Neuron (in vitro differentiated cells): ENCODE measurements around the gene GPD1.
A peak's percentile ranks its signal among the peaks of the same experiment; 100 is the strongest.
"Not testable (repeated sequence)": the region's sequence is repeated elsewhere in the genome, so short reads cannot be mapped to it uniquely, and the experiment has no call there.

Experiments used
- H2AFZ ChIP-seq: one replicate; pipeline ENCODE4 v1.6.1; 2013; ENCODE audit warnings: low read depth, mild to moderate bottlenecking, inconsistent platforms, low read length, moderate library complexity
- H3K27me3 ChIP-seq: one replicate; pipeline ENCODE4 v1.6.1; 2013; ENCODE audit warnings: low read length; ENCODE audit not compliant: insufficient read depth
- H3K36me3 ChIP-seq: one replicate; pipeline ENCODE4 v1.6.1; 2013; ENCODE audit warnings: low read length; ENCODE audit not compliant: insufficient read depth
- H3K4me1 ChIP-seq: one replicate; pipeline ENCODE4 v1.6.1; 2013; ENCODE audit warnings: low read length; ENCODE audit not compliant: insufficient read depth
- H3K4me3 ChIP-seq: 2 replicates; pipeline ENCODE4 v1.5.1; 2013; ENCODE audit warnings: mild to moderate bottlenecking, low read length, moderate library complexity
- H3K9me3 ChIP-seq: one replicate; pipeline ENCODE4 v1.6.1; 2013; ENCODE audit warnings: low read length

Gene GPD1

GRCh38 chr12:50079771-50080170 is 24.0 kb upstream of the GPD1 start:
- Histone ChIP-seq H3K4me1 (peaks cover 23% of the 10 kb centered on the region), H3K4me3 (no peak overlapping the region), H3K27me3 (no peaks in the 10 kb centered on the region), H3K36me3 (no peaks in the 10 kb centered on the region), H2AFZ (no peak overlapping the region), H3K9me3 (no peaks in the 10 kb centered on the region)

- no peaks in the 10 kb centered on the region for H3K9me3 ChIP-seq
- no peak overlapping the region for H3K4me3 ChIP-seq
- H3K27me3 ChIP-seq = no peaks in the 10 kb centered on the region
- peaks cover 5% of the 10 kb centered on the region for H3K36me3 ChIP-seq
- peaks cover 26% of the 10 kb centered on the region for H3K4me1 ChIP-seq
- H2AFZ ChIP-seq = no peak overlapping the region
These were observed 22.6 kb upstream of the GPD1 start for GRCh38 chr12:50081096-50081808.

- Histone ChIP-seq H3K4me1 (peaks cover 35% of the 10 kb centered on the region), H3K4me3 (no peak overlapping the region), H2AFZ (no peak overlapping the region), H3K9me3 (no peaks in the 10 kb centered on the region), H3K36me3 (peaks cover 18% of the 10 kb centered on the region), H3K27me3 (no peaks in the 10 kb centered on the region)
These were observed 21.2 kb upstream of the GPD1 start for GRCh38 chr12:50082644-50083043.

GRCh38 chr12:50083301-50083700 is 20.5 kb upstream of the GPD1 start:
- Histone ChIP-seq H3K4me1 (peaks cover 35% of the 10 kb centered on the region), H3K36me3 (peaks cover 24% of the 10 kb centered on the region), H3K4me3 (no peak overlapping the region), H3K27me3 (no peaks in the 10 kb centered on the region), H2AFZ (no peak overlapping the region), H3K9me3 (no peaks in the 10 kb centered on the region)

- H3K36me3 ChIP-seq = peaks cover 35% of the 10 kb centered on the region
- H2AFZ ChIP-seq = peak overlapping the region; percentile 64
- H3K27me3 ChIP-seq, H3K9me3 ChIP-seq: not testable (repeated sequence)
- H3K4me1 ChIP-seq = peaks cover 35% of the 10 kb centered on the region
- H3K4me3 ChIP-seq = peak overlapping the region; percentile 96
These were observed 19.4 kb upstream of the GPD1 start for GRCh38 chr12:50084409-50084774.

- Histone ChIP-seq H2AFZ (peak within 1 kb of the TSS; percentile 64), H3K4me3 (peak within 1 kb of the TSS; percentile 96), H3K4me1 (peaks cover 35% of the 10 kb centered on the region), H3K36me3 (peaks cover 41% of the 10 kb centered on the region), H3K9me3 (no peaks in the 10 kb centered on the region), H3K27me3 (no peaks in the 10 kb centered on the region)
These were observed 18.8 kb upstream of the GPD1 start, which contains the start of gene SMARCD1 for GRCh38 chr12:50084775-50085614. SMARCD1 (plus strand) TSS chr12:50085342; CDS start chr12:50085370, 28 bp downstream.

- Histone ChIP-seq H2AFZ (no peak overlapping the region), H3K27me3 (no peaks in the 10 kb centered on the region), H3K4me1 (peaks cover 35% of the 10 kb centered on the region), H3K36me3 (peaks cover 46% of the 10 kb centered on the region), H3K9me3 (no peaks in the 10 kb centered on the region), H3K4me3 (peak overlapping the region; percentile 96)
These were observed 18.2 kb upstream of the GPD1 start for GRCh38 chr12:50085615-50086072.

- H3K4me1 ChIP-seq = peaks cover 35% of the 10 kb centered on the region
- peaks cover 46% of the 10 kb centered on the region for H3K36me3 ChIP-seq
- H3K9me3 ChIP-seq = no peaks in the 10 kb centered on the region
- peak overlapping the region; percentile 96 for H3K4me3 ChIP-seq
- no peak overlapping the region for H2AFZ ChIP-seq
- no peaks in the 10 kb centered on the region for H3K27me3 ChIP-seq
These were observed 17.7 kb upstream of the GPD1 start for GRCh38 chr12:50086148-50086547.

GRCh38 chr12:50087151-50087550 is 16.7 kb upstream of the GPD1 start:
- Histone ChIP-seq H3K4me1 (peaks cover 30% of the 10 kb centered on the region), H3K27me3 (no peaks in the 10 kb centered on the region), H3K9me3 (no peaks in the 10 kb centered on the region), H2AFZ (no peak overlapping the region), H3K36me3 (peaks cover 51% of the 10 kb centered on the region), H3K4me3 (no peak overlapping the region)

- H3K36me3 ChIP-seq = peaks cover 58% of the 10 kb centered on the region
- peaks cover 22% of the 10 kb centered on the region for H3K4me1 ChIP-seq
- no peak overlapping the region for H2AFZ ChIP-seq
- no peaks in the 10 kb centered on the region for H3K9me3 ChIP-seq
- H3K4me3 ChIP-seq = no peak overlapping the region
- H3K27me3 ChIP-seq = no peaks in the 10 kb centered on the region
These were observed 15.8 kb upstream of the GPD1 start for GRCh38 chr12:50087995-50088394.

GRCh38 chr12:50088577-50089335 is 15.1 kb upstream of the GPD1 start:
- no peaks in the 10 kb centered on the region for H3K9me3 ChIP-seq
- no peaks in the 10 kb centered on the region for H3K27me3 ChIP-seq
- H3K4me1 ChIP-seq = peaks cover 22% of the 10 kb centered on the region
- H3K4me3 ChIP-seq = no peak overlapping the region
- no peak overlapping the region for H2AFZ ChIP-seq
- H3K36me3 ChIP-seq = peaks cover 65% of the 10 kb centered on the region

GRCh38 chr12:50089730-50090129 is 14.1 kb upstream of the GPD1 start:
- Histone ChIP-seq H2AFZ (no peak overlapping the region), H3K4me3 (no peak overlapping the region), H3K36me3 (peaks cover 75% of the 10 kb centered on the region), H3K4me1 (peaks cover 16% of the 10 kb centered on the region), H3K9me3 (no peaks in the 10 kb centered on the region), H3K27me3 (no peaks in the 10 kb centered on the region)

- Histone ChIP-seq H3K27me3 (no peaks in the 10 kb centered on the region), H2AFZ (no peak overlapping the region), H3K36me3 (peaks cover 78% of the 10 kb centered on the region), H3K4me1 (peaks cover 16% of the 10 kb centered on the region), H3K4me3 (no peak overlapping the region), H3K9me3 (no peaks in the 10 kb centered on the region)
These were observed 13.4 kb upstream of the GPD1 start for GRCh38 chr12:50090391-50090790.
